ENCODE data around the gene NR1H2.

DNA sequence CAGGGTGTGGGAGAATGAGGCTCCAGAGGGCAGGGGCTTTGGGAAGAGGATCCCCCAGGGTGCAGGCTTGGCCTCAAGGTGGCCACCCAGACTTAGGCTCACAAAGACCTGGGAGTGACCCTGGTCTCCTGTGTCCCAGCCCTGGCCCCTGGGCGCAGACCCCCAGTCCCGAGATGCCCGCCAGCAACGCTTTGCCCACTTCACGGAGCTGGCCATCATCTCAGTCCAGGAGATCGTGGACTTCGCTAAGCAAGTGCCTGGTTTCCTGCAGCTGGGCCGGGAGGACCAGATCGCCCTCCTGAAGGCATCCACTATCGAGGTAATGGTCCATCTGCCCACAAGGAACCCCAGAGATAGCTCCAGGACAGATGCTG, 2.6 kb downstream of the NR1H2 start:
- TF ChIP-seq CTCF (IDR thresholded peaks at IDR 0.05; ENCODE audit: poor library complexity) (no peak), EZH2 (IDR thresholded peaks at IDR 0.05; ENCODE audit: borderline replicate concordance) (no peak)
